Immature natural killer cell (primary cell): ENCODE measurements around the gene ADARB2. TPM values are rescaled to one million over a fixed set of nuclear protein-coding genes. Genes with fewer than 3 reads are reported as not detected.
"Not testable (repeated sequence)": the region's sequence is repeated elsewhere in the genome, so short reads cannot be mapped to it uniquely, and the experiment has no call there.

Source experiments
- DNase-seq, 3 donors: peaks; one replicate each; pipeline ENCODE4 v3.0.0; 2022; ENCODE audit warnings: mixed read lengths in 1 of 3
- H3K27ac Mint-ChIP-seq, 6 donors: one replicate each; pipeline ENCODE4 v1.8.0; 2020; ENCODE audit warnings: mixed read lengths in 6 of 6, mild to moderate bottlenecking in 5 of 6, inconsistent platforms in 4 of 6, moderate library complexity in 3 of 6
- H3K27me3 Mint-ChIP-seq, 3 donors: one replicate each; pipeline ENCODE4 v1.8.0; 2020 to 2021; ENCODE audit warnings: low read depth in 3 of 3, mild to moderate bottlenecking in 3 of 3, mixed read lengths in 3 of 3, moderate library complexity in 3 of 3, inconsistent platforms in 1 of 3
- H3K36me3 Mint-ChIP-seq, 3 donors: one replicate each; pipeline ENCODE4 v1.8.0; 2020; ENCODE audit warnings: mixed read lengths in 3 of 3, inconsistent platforms in 2 of 3, mild to moderate bottlenecking in 2 of 3
- H3K4me1 Mint-ChIP-seq, 2 donors: one replicate each; pipeline ENCODE4 v1.8.0; 2020; ENCODE audit warnings: inconsistent platforms in 2 of 2, mild to moderate bottlenecking in 2 of 2, mixed read lengths in 2 of 2, moderate library complexity in 1 of 2
- H3K4me3 Mint-ChIP-seq, 5 donors: one replicate each; pipeline ENCODE4 v1.8.0; 2020; ENCODE audit warnings: mild to moderate bottlenecking in 5 of 5, mixed read lengths in 5 of 5, inconsistent platforms in 3 of 5, moderate library complexity in 3 of 5
- H3K9me3 Mint-ChIP-seq, 6 donors: one replicate each; pipeline ENCODE4 v1.8.0; 2020; ENCODE audit warnings: mild to moderate bottlenecking in 6 of 6, mixed read lengths in 6 of 6, inconsistent platforms in 4 of 6, moderate library complexity in 3 of 6
- polyA plus RNA-seq, 3 donors: library from polyadenylated mRNA; unstranded; fragments of 300-500 nt; fragmentation: Illumina TruSeq; gene quantifications; one replicate each; pipeline ENCODE4 v1.2.3, GENCODE V29; 2021

Gene ADARB2
- polyA plus RNA-seq, 3 donors from 2014 or later, result 0.12 TPM; not detected in 2

- H3K27ac Mint-ChIP-seq, result no peak overlapping the region
- H3K4me1 Mint-ChIP-seq, result no peaks in the 10 kb centered on the region
- H3K36me3 Mint-ChIP-seq, result peaks cover 0 to 4% (median 0%) of the 10 kb centered on the region in 3 donors
- H3K9me3 Mint-ChIP-seq, result peaks cover 0 to 7% (median 0%) of the 10 kb centered on the region in 6 donors
- H3K4me3 Mint-ChIP-seq, result no peak overlapping the region
- no peak for DNase-seq
- peaks cover 0 to 4% (median 3%) of the 10 kb centered on the region in 3 donors for H3K27me3 Mint-ChIP-seq
Measured at GRCh38 chr10:1229574-1229973, 507.8 kb downstream of the ADARB2 start.

GRCh38 chr10:1229116-1229515, 508.2 kb downstream of the ADARB2 start:
- H3K27me3 Mint-ChIP-seq, result peaks cover under 1 to 4% (median 3%) of the 10 kb centered on the region in 3 donors
- peaks cover 0 to 4% (median 0%) of the 10 kb centered on the region in 3 donors for H3K36me3 Mint-ChIP-seq
- H3K4me1 Mint-ChIP-seq, result no peaks in the 10 kb centered on the region
- H3K9me3 Mint-ChIP-seq, result peaks cover 0 to 11% (median 0%) of the 10 kb centered on the region in 6 donors
- H3K4me3 Mint-ChIP-seq, result no peak overlapping the region
- no peak overlapping the region for H3K27ac Mint-ChIP-seq
- no peak for DNase-seq

DNA sequence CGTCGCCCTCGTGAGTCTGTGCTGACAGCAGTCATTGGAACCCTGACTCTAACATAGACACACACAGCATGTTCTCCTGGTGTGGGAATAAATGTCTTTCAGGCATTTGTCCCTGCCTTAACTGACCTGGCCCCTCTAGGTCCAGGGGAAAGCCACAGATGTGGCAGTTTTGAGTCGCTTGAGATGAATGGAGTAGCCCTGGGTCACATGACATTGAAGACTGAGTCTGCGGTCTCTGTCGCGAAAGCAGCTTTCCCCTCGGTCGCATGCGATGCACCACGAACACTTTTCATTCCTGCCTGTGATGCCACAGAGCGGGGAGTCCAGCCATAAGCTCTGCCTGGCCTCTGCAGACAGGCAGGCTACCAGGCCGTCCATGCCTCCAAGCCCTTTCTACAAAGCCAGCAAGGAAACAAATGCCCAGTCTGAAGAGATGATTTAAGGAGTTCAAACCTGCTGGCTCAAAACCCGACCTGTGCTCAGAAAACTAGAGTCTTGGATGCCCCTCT, 508.8 kb downstream of the ADARB2 start:
- Mint-ChIP-seq H3K27me3 (peaks cover 3 to 4% (median 4%) of the 10 kb centered on the region in 3 donors), H3K4me3 (no peak overlapping the region), H3K4me1 (no peaks in the 10 kb centered on the region), H3K36me3 (peaks cover 0 to 4% (median 0%) of the 10 kb centered on the region in 3 donors), H3K27ac (no peak overlapping the region), H3K9me3 (peaks cover 0 to 17% (median 0%) of the 10 kb centered on the region in 6 donors)
- no peak for DNase-seq

GRCh38 chr10:1227510-1228402, 509.6 kb downstream of the ADARB2 start:
- Mint-ChIP-seq H3K27ac (no peak overlapping the region), H3K36me3 (peaks cover 0 to 4% (median 0%) of the 10 kb centered on the region in 3 donors), H3K9me3 (peaks cover 0 to 17% (median 0%) of the 10 kb centered on the region in 6 donors), H3K4me1 (no peaks in the 10 kb centered on the region), H3K27me3 (peaks cover 3 to 4% (median 4%) of the 10 kb centered on the region in 3 donors), H3K4me3 (no peak overlapping the region)
- DNase-seq, result no peak

DNA sequence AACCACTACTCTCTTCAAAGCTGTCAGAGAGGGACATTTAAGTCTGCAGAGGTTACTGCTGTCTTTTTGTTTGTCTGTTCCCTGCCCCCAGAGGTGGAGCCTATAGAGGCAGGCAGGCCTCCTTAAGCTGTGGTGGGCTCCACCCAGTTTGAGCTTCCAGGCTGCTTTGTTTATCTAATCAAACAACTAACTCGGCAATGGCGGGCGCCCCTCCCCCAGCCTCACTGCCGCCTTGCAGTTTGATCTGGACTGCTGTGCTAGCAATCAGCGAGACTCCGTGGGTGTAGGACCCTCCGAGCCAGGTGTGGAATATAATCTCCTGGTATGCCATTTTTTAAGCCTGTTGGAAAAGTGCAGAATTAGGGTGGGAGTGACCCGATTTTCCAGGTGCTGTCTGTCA, 510.4 kb downstream of the ADARB2 start:
- H3K27me3 Mint-ChIP-seq, H3K36me3 Mint-ChIP-seq, H3K27ac Mint-ChIP-seq, DNase-seq, H3K4me1 Mint-ChIP-seq, H3K4me3 Mint-ChIP-seq: not testable (repeated sequence)
- H3K9me3 Mint-ChIP-seq, result peaks cover 0 to 17% (median 0%) of the 10 kb centered on the region in 6 donors

DNA sequence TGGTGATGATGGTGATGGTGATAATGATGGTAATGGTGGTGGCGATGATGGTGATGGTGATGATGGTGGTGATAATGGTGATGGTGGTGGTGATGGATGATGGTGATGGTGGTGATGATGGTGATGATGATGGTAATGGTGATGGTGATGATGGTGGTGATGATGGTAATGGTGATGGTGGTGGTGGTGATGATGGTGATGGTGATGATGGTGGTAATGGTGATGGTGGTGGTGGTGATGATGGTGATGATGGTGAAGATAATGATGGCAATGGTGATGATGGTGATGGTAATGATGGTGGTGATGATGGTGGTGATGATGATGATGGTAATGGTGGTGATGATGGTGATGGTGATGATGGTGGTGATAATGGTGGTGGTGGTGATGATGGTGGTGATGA, 517.5 kb downstream of the ADARB2 start:
- H3K27me3 Mint-ChIP-seq, H3K4me3 Mint-ChIP-seq, H3K27ac Mint-ChIP-seq, H3K36me3 Mint-ChIP-seq, H3K4me1 Mint-ChIP-seq, DNase-seq: not testable (repeated sequence)
- H3K9me3 Mint-ChIP-seq, result peaks cover 0 to 13% (median 0%) of the 10 kb centered on the region in 6 donors

DNA sequence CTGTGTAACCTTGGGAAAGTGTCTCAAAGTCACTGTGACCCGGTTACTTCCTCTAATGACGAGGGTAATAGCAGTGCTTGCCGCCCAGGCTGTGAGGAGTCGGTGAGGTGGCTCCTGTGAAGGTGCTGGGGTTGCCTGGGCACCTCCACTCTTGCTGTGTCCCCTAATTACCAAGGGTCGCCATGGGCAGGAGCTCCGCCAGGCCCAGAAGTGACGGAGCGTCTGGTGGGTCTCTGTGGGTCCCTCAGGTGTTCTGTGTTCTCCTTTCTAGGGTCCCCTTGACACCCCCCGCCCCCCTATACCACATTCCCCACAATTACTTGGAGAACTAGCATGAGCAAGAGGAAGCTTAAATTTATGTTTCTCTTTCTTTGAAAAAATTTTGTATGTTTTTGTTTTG, 519.7 kb downstream of the ADARB2 start:
- Mint-ChIP-seq H3K27me3 (peaks cover 0 to 3% (median 3%) of the 10 kb centered on the region in 3 donors), H3K4me3 (no peak overlapping the region), H3K36me3 (no peaks in the 10 kb centered on the region), H3K27ac (no peak overlapping the region), H3K4me1 (no peaks in the 10 kb centered on the region), H3K9me3 (peaks cover 0 to 3% (median 0%) of the 10 kb centered on the region in 6 donors)
- DNase-seq, result no peak

DNA sequence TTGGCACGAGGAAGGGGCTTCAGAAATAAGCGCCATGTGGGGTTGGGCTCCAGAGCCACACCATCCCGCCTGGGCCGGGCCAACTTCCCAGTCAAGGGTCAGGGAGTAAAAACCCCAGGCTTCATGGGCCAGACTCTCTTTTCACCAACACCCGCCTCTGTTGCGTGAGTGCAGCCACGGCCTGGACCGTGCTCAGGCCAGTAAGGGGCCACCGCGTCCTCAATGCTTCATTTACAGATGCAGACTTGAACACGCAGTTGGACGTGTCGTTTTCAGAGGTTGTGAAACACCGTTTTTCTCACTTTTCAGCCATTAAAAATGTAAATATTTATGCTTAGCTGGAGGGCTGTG, 520.1 kb downstream of the ADARB2 start:
- Mint-ChIP-seq H3K4me3 (no peak overlapping the region), H3K4me1 (no peaks in the 10 kb centered on the region), H3K36me3 (no peaks in the 10 kb centered on the region), H3K9me3 (peaks cover 0 to 3% (median 0%) of the 10 kb centered on the region in 6 donors), H3K27me3 (peaks cover 0 to 3% (median 3%) of the 10 kb centered on the region in 3 donors), H3K27ac (no peak overlapping the region)
- DNase-seq, result no peak

DNA sequence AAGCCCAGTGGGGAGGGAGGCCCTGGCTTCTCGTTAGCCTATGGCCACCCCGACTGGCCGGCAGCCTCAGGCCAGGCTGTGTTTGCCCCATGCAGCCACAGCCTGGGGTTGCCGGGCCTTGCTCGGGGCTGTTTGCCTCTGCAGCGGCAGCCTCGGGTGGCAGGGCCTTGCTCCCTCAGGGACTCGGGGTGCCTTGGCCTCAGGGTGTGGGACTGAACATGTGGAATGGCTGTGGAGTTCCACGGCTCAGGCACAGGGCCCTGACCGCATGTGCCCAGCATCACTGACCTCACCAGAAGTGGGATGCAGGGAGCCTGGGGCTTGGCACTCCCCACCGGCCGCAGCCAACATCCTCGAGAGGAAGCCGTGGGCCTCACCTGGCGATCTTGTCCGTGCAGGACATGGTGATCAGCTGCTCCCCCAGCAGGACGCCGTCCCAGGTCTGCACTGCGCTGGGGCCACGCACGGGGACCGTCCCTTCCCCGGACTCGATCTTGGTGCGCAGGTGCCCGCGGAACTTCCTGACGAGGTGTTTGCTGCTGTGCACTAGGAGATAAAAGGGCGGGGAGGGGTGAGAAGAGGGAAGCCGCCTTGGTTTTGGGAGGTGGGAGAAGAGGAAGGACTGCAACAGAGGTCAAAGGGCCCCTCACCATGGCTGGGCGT, 520.6 kb downstream of the ADARB2 start:
- no peak overlapping the region for H3K4me3 Mint-ChIP-seq
- no peak overlapping the region for H3K27ac Mint-ChIP-seq
- no peaks in the 10 kb centered on the region for H3K36me3 Mint-ChIP-seq
- H3K4me1 Mint-ChIP-seq, result no peaks in the 10 kb centered on the region
- H3K9me3 Mint-ChIP-seq, result peaks cover 0 to 3% (median 0%) of the 10 kb centered on the region in 6 donors
- no peak for DNase-seq
- peaks cover 0 to 3% (median 3%) of the 10 kb centered on the region in 3 donors for H3K27me3 Mint-ChIP-seq

- no peak for DNase-seq
- H3K27ac Mint-ChIP-seq, result no peak overlapping the region
- no peak overlapping the region for H3K4me3 Mint-ChIP-seq
- H3K27me3 Mint-ChIP-seq, result peaks cover 0 to 3% (median 3%) of the 10 kb centered on the region in 3 donors
- peaks cover 2 to 3% of the 10 kb centered on the region in 2 donors for H3K4me1 Mint-ChIP-seq
- peaks cover 0 to 1% (median 0%) of the 10 kb centered on the region in 3 donors for H3K36me3 Mint-ChIP-seq
- H3K9me3 Mint-ChIP-seq, result peaks cover 0 to 3% (median 0%) of the 10 kb centered on the region in 6 donors
Measured at GRCh38 chr10:1215862-1216573, 521.3 kb downstream of the ADARB2 start.

DNA sequence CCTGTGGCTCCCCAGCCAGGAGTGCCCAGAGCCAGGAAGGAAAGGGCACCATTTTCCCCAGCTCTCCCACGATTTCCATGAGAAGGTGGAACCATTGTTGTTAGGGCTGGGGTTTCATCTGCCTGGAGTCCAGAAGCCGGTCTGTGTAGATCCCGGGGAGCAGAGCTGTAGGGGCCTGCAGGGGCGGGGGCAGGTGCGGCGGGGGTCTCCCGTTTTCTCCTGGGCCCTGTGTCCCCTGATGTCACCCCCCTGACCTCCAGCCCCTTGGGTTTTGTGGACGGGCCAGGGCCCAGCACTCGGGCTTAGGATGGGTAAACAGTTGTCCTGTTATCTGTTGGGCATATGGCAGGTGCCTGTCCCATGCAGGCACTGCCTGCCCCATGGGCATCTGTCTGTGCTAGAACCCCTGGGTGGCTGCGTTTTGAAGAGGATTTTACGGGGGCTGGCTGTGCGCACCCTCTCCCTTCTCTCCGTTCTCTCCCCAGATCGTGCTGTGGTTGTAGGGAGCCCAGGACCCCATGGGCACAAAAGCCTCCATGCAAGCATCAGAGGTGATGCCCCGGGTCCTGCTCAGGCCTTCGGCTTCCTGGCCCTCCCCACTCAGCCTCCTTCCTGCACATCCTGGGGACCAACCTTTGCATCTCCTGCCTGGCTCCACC, 522.3 kb downstream of the ADARB2 start:
- Mint-ChIP-seq H3K4me1 (peaks cover 4 to 9% of the 10 kb centered on the region in 2 donors), H3K27me3 (peaks cover 0 to 3% (median 3%) of the 10 kb centered on the region in 3 donors), H3K9me3 (peaks cover 0 to 3% (median 0%) of the 10 kb centered on the region in 6 donors), H3K36me3 (peaks cover 0 to 3% (median 0%) of the 10 kb centered on the region in 3 donors), H3K27ac (no peak overlapping the region), H3K4me3 (no peak overlapping the region)
- DNase-seq, result no peak

DNA sequence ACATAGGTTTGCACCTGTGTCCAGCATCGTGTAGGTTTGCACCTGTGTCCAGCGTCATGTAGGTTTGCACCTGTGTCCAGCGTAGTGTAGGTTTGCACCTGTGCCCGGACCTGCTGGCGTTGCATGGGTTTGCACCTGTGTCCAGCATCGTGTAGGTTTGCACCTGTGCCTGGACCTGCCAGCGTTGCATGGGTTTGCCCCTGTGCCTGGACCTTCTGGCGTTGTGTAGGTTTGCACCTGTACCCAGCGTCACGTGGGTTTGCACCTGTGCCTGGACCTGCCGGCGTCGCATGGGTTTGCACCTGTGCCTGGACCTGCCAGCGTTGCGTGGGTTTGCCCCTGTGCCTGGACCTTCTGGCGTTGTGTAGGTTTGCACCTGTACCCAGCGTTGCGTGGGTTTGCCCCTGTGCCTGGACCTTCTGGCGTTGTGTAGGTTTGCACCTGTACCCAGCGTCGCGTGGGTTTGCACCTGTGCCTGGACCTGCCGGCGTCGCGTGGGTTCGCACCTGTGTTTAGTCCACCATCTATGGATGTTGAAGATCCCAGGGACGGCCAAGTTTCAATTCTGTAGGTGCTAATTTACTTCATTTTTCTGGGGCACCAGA, 523.2 kb downstream of the ADARB2 start:
- no peak overlapping the region for H3K27ac Mint-ChIP-seq
- no peak for DNase-seq
- peaks cover 0 to 3% (median 0%) of the 10 kb centered on the region in 3 donors for H3K36me3 Mint-ChIP-seq
- H3K9me3 Mint-ChIP-seq, result peaks cover 0 to 3% (median 1%) of the 10 kb centered on the region in 6 donors
- peaks cover 13 to 15% of the 10 kb centered on the region in 2 donors for H3K4me1 Mint-ChIP-seq
- peaks cover 2 to 8% (median 7%) of the 10 kb centered on the region in 3 donors for H3K27me3 Mint-ChIP-seq
- no peak overlapping the region for H3K4me3 Mint-ChIP-seq
